DND-41 (cell line): ENCODE measurements around the gene FLNB.

Experiments used
- CTCF ChIP-seq: IDR thresholded peaks from 2 replicates; pipeline ENCODE4 v1.5.1; 2012; ENCODE audit warnings: borderline replicate concordance, low read length, moderate library complexity, mild to moderate bottlenecking; ENCODE audit not compliant: poor library complexity, severe bottlenecking; ENCODE audit errors: extremely low read depth
- EZH2 ChIP-seq: IDR thresholded peaks from 3 replicates; pipeline ENCODE4 v1.6.1; 2012; ENCODE audit warnings: borderline replicate concordance, low read depth, mild to moderate bottlenecking, moderate library complexity, low read length, inconsistent platforms; ENCODE audit not compliant: severe bottlenecking

- TF ChIP-seq CTCF (no peak), EZH2 (no peak)
These were observed 7.1 kb upstream of the FLNB start for GRCh38 chr3:58001086-58001467.
